ENCODE measurements around the gene TSHZ2.

TSHZ2 gene

GRCh38 chr20:53383916-53384315 is 411.8 kb downstream of the TSHZ2 start:
- no peak for TF ChIP-seq CTCF (IDR thresholded peaks at IDR 0.05; ENCODE audit: low read depth, low read length)
- in situ Hi-C loops (cut with HindIII; ENCODE audit: low sequenced_read_pairs) = no loop called here
- DNase-seq (ENCODE audit: low read depth, low spot score) = no peak
- H3K4me3 ChIP-seq (ENCODE audit: low read depth, low read length) = no peak overlapping the region

- TF ChIP-seq CTCF (IDR thresholded peaks at IDR 0.05; ENCODE audit: low read depth, low read length) = no peak
- in situ Hi-C loops (cut with HindIII; ENCODE audit: low sequenced_read_pairs) = no loop called here
- no peak for DNase-seq (ENCODE audit: low read depth, low spot score)
- H3K4me3 ChIP-seq (ENCODE audit: low read depth, low read length) = no peak overlapping the region
These were observed 412.2 kb downstream of the TSHZ2 start for GRCh38 chr20:53384392-53384791.

- no peak for DNase-seq (ENCODE audit: low read depth, low spot score)
- TF ChIP-seq CTCF (IDR thresholded peaks at IDR 0.05; ENCODE audit: low read depth, low read length) = no peak
- in situ Hi-C loops (cut with HindIII; ENCODE audit: low sequenced_read_pairs) = no loop called here
- H3K4me3 ChIP-seq (ENCODE audit: low read depth, low read length) = no peak overlapping the region
These were observed 414.0 kb downstream of the TSHZ2 start for GRCh38 chr20:53385941-53386767.

- in situ Hi-C loops (cut with HindIII; ENCODE audit: low sequenced_read_pairs) = no loop called here
- DNase-seq (ENCODE audit: low read depth, low spot score) = no peak
- no peak overlapping the region for H3K4me3 ChIP-seq (ENCODE audit: low read depth, low read length)
- TF ChIP-seq CTCF (IDR thresholded peaks at IDR 0.05; ENCODE audit: low read depth, low read length) = no peak
These were observed 416.0 kb downstream of the TSHZ2 start for GRCh38 chr20:53387983-53388675.

- no peak for DNase-seq (ENCODE audit: low read depth, low spot score)
- H3K4me3 ChIP-seq (ENCODE audit: low read depth, low read length) = no peak overlapping the region
- TF ChIP-seq CTCF (IDR thresholded peaks at IDR 0.05; ENCODE audit: low read depth, low read length) = no peak
- in situ Hi-C loops (cut with HindIII; ENCODE audit: low sequenced_read_pairs) = no loop called here
These were observed 417.6 kb downstream of the TSHZ2 start for GRCh38 chr20:53389516-53390300.

GRCh38 chr20:53390770-53391169 is 418.6 kb downstream of the TSHZ2 start:
- no peak overlapping the region for H3K4me3 ChIP-seq (ENCODE audit: low read depth, low read length)
- no peak for DNase-seq (ENCODE audit: low read depth, low spot score)
- no peak for TF ChIP-seq CTCF (IDR thresholded peaks at IDR 0.05; ENCODE audit: low read depth, low read length)
- in situ Hi-C loops (cut with HindIII; ENCODE audit: low sequenced_read_pairs) = no loop called here
